SK-N-SH treated with all-trans-retinoic acid at 6 μM for 48 hours (cell line): ENCODE data around the gene CAND2.

Source experiments
- ARNTL ChIP-seq: fragments of 450-650 bp; formaldehyde crosslinking; IDR thresholded peaks from 2 replicates; pipeline ENCODE4 v1.5.0; 2020; ENCODE audit warnings: low read depth, mild to moderate bottlenecking, moderate library complexity, borderline replicate concordance
- GLIS3 ChIP-seq: fragments of 250-450 bp; sonication (Bioruptor Pico); IDR thresholded peaks from 2 replicates; pipeline ENCODE4 v1.5.0; 2020; ENCODE audit warnings: mild to moderate bottlenecking, moderate library complexity
- ISL1 ChIP-seq: fragments of 250-450 bp; sonication (Bioruptor Pico); IDR thresholded peaks from 2 replicates; pipeline ENCODE4 v2.1.2; 2022; ENCODE audit warnings: mild to moderate bottlenecking, moderate library complexity
- PATZ1 ChIP-seq: fragments of 250-450 bp; sonication (Bioruptor Pico); IDR thresholded peaks from 2 replicates; pipeline ENCODE4 v1.8.0; 2020; ENCODE audit warnings: mild to moderate bottlenecking, moderate library complexity, borderline replicate concordance
- ZC3H10 ChIP-seq: fragments of 250-450 bp; sonication (Bioruptor Pico); IDR thresholded peaks from 2 replicates; pipeline ENCODE4 v1.5.1; 2021; ENCODE audit warnings: mild to moderate bottlenecking, moderate library complexity
- ZFP3 ChIP-seq: fragments of 250-450 bp; sonication (Bioruptor Pico); IDR thresholded peaks from 2 replicates; pipeline ENCODE4 v1.5.0; 2020; ENCODE audit warnings: mild to moderate bottlenecking, moderate library complexity
- ZNF8 ChIP-seq: fragments of 450-650 bp; formaldehyde crosslinking; IDR thresholded peaks from 2 replicates; pipeline ENCODE4 v1.5.0; 2020; ENCODE audit warnings: mild to moderate bottlenecking, moderate library complexity
- TF ChIP-seq, protein P1 (sequence below): fragments of 250-450 bp; sonication (Bioruptor Pico); IDR thresholded peaks from 2 replicates; pipeline ENCODE4 v1.5.0; 2020; ENCODE audit warnings: mild to moderate bottlenecking, moderate library complexity

- TF ChIP-seq PATZ1 = no peak
- TF ChIP-seq GLIS3 (CRISPR knock-in tag) = no peak
- TF ChIP-seq ISL1 (CRISPR knock-in tag) = no peak
- TF ChIP-seq ZNF8 (CRISPR knock-in tag) = no peak
- TF ChIP-seq ZFP3 (CRISPR knock-in tag) = no peak
- TF ChIP-seq, protein P1, sequence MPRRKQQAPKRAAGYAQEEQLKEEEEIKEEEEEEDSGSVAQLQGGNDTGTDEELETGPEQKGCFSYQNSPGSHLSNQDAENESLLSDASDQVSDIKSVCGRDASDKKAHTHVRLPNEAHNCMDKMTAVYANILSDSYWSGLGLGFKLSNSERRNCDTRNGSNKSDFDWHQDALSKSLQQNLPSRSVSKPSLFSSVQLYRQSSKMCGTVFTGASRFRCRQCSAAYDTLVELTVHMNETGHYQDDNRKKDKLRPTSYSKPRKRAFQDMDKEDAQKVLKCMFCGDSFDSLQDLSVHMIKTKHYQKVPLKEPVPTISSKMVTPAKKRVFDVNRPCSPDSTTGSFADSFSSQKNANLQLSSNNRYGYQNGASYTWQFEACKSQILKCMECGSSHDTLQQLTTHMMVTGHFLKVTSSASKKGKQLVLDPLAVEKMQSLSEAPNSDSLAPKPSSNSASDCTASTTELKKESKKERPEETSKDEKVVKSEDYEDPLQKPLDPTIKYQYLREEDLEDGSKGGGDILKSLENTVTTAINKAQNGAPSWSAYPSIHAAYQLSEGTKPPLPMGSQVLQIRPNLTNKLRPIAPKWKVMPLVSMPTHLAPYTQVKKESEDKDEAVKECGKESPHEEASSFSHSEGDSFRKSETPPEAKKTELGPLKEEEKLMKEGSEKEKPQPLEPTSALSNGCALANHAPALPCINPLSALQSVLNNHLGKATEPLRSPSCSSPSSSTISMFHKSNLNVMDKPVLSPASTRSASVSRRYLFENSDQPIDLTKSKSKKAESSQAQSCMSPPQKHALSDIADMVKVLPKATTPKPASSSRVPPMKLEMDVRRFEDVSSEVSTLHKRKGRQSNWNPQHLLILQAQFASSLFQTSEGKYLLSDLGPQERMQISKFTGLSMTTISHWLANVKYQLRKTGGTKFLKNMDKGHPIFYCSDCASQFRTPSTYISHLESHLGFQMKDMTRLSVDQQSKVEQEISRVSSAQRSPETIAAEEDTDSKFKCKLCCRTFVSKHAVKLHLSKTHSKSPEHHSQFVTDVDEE = no peak
- no peak for TF ChIP-seq ARNTL (CRISPR knock-in tag)
- TF ChIP-seq ZC3H10 (CRISPR knock-in tag) = no peak
Measured at GRCh38 chr3:12752809-12753208, 43.7 kb upstream of the CAND2 start.
